ENCODE data around the gene SLC25A30. TPM values are rescaled to one million over a fixed set of nuclear protein-coding genes. Genes with fewer than 3 reads are reported as not detected.

The SLC25A30 gene
- total and polyA plus RNA-seq, 9 of the 15 experiments (the other 6 are each of a cell fraction or from before 2014, with no cell fraction given) = 1.1 to 11.1 (median 5.6) TPM

DNA sequence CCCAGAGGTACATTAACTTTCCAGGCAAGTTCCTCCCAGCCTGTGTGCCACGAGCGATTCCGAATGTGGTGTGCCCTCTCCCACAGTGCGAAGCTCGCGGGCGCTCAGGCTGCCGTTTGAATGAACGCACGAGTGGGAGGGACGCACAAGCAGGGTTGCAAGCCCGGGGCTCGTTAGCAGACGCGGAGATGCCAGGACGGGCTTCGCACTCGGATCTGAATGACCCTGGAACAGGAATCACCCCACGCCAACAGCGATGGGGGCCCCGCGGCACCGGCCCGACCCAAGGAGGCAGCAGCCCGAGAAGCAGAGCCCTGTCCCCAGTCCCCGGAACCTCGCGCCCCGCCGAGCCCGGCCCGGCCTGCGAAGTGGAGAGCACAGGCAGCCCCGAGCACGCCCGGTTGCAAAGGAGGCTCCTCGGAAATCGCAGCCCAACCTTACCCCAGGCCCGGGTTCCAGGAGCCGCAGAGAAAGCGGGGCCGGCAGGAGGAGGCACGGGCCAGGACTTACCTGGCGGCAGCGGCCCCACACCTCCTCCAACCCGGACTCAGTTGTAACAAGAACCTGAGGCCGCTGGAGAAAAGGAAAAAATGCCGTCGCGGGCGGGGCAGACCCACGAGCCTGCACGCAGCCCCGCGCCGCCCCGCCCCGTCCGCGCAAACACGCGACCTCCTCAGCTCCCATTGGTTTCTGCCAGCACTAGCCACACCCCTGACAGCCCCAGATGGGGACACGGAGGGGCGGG is at the start of gene SLC25A30 (continued):
- TF ChIP-seq, protein P1, sequence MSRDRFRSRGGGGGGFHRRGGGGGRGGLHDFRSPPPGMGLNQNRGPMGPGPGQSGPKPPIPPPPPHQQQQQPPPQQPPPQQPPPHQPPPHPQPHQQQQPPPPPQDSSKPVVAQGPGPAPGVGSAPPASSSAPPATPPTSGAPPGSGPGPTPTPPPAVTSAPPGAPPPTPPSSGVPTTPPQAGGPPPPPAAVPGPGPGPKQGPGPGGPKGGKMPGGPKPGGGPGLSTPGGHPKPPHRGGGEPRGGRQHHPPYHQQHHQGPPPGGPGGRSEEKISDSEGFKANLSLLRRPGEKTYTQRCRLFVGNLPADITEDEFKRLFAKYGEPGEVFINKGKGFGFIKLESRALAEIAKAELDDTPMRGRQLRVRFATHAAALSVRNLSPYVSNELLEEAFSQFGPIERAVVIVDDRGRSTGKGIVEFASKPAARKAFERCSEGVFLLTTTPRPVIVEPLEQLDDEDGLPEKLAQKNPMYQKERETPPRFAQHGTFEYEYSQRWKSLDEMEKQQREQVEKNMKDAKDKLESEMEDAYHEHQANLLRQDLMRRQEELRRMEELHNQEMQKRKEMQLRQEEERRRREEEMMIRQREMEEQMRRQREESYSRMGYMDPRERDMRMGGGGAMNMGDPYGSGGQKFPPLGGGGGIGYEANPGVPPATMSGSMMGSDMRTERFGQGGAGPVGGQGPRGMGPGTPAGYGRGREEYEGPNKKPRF (IDR thresholded peaks at IDR 0.05; ENCODE audit: low read depth, low read length) = no peak
- TF ChIP-seq ZNF41 (CRISPR knock-in tag; conservative IDR thresholded peaks at IDR 0.05) (no peak), TCFL5 (CRISPR knock-in tag; conservative IDR thresholded peaks at IDR 0.05) (no peak), PURB (CRISPR knock-in tag; IDR thresholded peaks at IDR 0.05; ENCODE audit: low read depth) (no peak), SP1 (CRISPR knock-in tag; IDR thresholded peaks at IDR 0.05) (no peak; the same call in 1 of the 2 replicates), RAD51 (IDR thresholded peaks at IDR 0.05; ENCODE audit: borderline replicate concordance, low read depth) (peak; percentile 19; the same call in 1 of the 2 replicates), NFRKB (IDR thresholded peaks at IDR 0.05; ENCODE audit: low read depth) (no peak), IFI16 (CRISPR knock-in tag; IDR thresholded peaks at IDR 0.05) (no peak), STAG1 (CRISPR knock-in tag; IDR thresholded peaks at IDR 0.05; ENCODE audit: borderline replicate concordance) (no peak), BHLHE40 (IDR thresholded peaks at IDR 0.05; ENCODE audit: low read length) (peak; percentile 88), JUND (IDR thresholded peaks at IDR 0.05; ENCODE audit: borderline replicate concordance, low read depth, low read length) (no peak), JUND (tag; IDR thresholded peaks at IDR 0.05; ENCODE audit: borderline replicate concordance, low read depth, low read length) (no peak), ZNF699 (CRISPR knock-in tag; IDR thresholded peaks at IDR 0.05; ENCODE audit: insufficient replicate concordance) (no peak), ZZZ3 (IDR thresholded peaks at IDR 0.05) (no peak), ATF7 (IDR thresholded peaks at IDR 0.05) (peak; percentile 19; the same call in 1 of the 2 replicates), ZNF79 (CRISPR knock-in tag; IDR thresholded peaks at IDR 0.05; ENCODE audit: low read depth) (no peak), STAT5A (IDR thresholded peaks at IDR 0.05; ENCODE audit: borderline replicate concordance, low read length) (no peak)
- TF ChIP-seq, protein P2, sequence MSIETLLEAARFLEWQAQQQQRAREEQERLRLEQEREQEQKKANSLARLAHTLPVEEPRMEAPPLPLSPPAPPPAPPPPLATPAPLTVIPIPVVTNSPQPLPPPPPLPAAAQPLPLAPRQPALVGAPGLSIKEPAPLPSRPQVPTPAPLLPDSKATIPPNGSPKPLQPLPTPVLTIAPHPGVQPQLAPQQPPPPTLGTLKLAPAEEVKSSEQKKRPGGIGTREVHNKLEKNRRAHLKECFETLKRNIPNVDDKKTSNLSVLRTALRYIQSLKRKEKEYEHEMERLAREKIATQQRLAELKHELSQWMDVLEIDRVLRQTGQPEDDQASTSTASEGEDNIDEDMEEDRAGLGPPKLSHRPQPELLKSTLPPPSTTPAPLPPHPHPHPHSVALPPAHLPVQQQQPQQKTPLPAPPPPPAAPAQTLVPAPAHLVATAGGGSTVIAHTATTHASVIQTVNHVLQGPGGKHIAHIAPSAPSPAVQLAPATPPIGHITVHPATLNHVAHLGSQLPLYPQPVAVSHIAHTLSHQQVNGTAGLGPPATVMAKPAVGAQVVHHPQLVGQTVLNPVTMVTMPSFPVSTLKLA (conservative IDR thresholded peaks at IDR 0.05) = peak; percentile 71 to 85
- TF ChIP-seq, protein P3, sequence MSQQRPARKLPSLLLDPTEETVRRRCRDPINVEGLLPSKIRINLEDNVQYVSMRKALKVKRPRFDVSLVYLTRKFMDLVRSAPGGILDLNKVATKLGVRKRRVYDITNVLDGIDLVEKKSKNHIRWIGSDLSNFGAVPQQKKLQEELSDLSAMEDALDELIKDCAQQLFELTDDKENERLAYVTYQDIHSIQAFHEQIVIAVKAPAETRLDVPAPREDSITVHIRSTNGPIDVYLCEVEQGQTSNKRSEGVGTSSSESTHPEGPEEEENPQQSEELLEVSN (IDR thresholded peaks at IDR 0.05; ENCODE audit: borderline replicate concordance in 1 of 2, extremely low read depth in 1 of 2, insufficient read depth in 1 of 2, insufficient read length in 1 of 2, low read depth in 1 of 2, low read length in 1 of 2, poor library complexity in 1 of 2, severe bottlenecking in 1 of 2) = peak; percentile 33 to 89
- TF ChIP-seq, protein P4, sequence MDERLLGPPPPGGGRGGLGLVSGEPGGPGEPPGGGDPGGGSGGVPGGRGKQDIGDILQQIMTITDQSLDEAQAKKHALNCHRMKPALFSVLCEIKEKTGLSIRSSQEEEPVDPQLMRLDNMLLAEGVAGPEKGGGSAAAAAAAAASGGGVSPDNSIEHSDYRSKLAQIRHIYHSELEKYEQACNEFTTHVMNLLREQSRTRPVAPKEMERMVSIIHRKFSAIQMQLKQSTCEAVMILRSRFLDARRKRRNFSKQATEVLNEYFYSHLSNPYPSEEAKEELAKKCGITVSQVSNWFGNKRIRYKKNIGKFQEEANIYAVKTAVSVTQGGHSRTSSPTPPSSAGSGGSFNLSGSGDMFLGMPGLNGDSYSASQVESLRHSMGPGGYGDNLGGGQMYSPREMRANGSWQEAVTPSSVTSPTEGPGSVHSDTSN (CRISPR knock-in tag; IDR thresholded peaks at IDR 0.05; ENCODE audit: low read depth) = no peak
- TF ChIP-seq, protein P4 (tag; conservative IDR thresholded peaks at IDR 0.05; ENCODE audit: low read depth) = no peak

All from K562 (cell line).